ENCODE results near the gene DIAPH2.

GRCh38 chrX:97397371-97397770 is 712.7 kb downstream of the DIAPH2 start:
- TF ChIP-seq CTCF (IDR thresholded peaks at IDR 0.05), result no peak
- TF ChIP-seq EZH2 (IDR thresholded peaks at IDR 0.05; ENCODE audit: borderline replicate concordance, insufficient read depth, low read depth, low read length, poor library complexity, severe bottlenecking), result no peak

Measured in B cell (primary cell).